Left ventricle myocardium inferior (tissue), 1 donor: ENCODE results near the gene RNF214. TPM values are rescaled to one million over a fixed set of nuclear protein-coding genes. Genes with fewer than 3 reads are reported as not detected.

Experiments
- DNase-seq: peaks from one replicate; pipeline ENCODE4 v3.0.0-alpha.2; 2020
- H3K27ac ChIP-seq: fragments of 200-600 bp; replicated peaks from 2 replicates; pipeline ENCODE4 v1.8.0; 2021
- H3K27me3 ChIP-seq: fragments of 200-600 bp; 2 replicates; pipeline ENCODE4 v1.8.0; 2021; ENCODE audit warnings: low read depth
- H3K36me3 ChIP-seq: fragments of 200-600 bp; 2 replicates; pipeline ENCODE4 v1.8.0; 2021
- H3K4me1 ChIP-seq: fragments of 200-600 bp; 2 replicates; pipeline ENCODE4 v1.8.0; 2021
- H3K4me3 ChIP-seq: fragments of 200-600 bp; 2 replicates; pipeline ENCODE4 v1.8.0; 2021; ENCODE audit warnings: mild to moderate bottlenecking, moderate library complexity
- H3K9me3 ChIP-seq: fragments of 200-600 bp; replicated peaks from 2 replicates; pipeline ENCODE4 v1.8.0; 2021
- intact Hi-C: fragments of 100-400 bp; cut with micrococcal nuclease; formaldehyde crosslinking; loops from one replicate; pipeline ENCODE4 v1.11.0; 2022
- total RNA-seq: library from RNA; stranded (reverse); fragmentation: NEBNext Ultra II Directional; extraction: Animal tissue kit (Norgen Biotek cat#: 25700); gene quantifications from one replicate; pipeline ENCODE4 v1.2.1, GENCODE V29; 2021
- TF ChIP-seq, protein P1 (sequence below): fragments of 200-600 bp; IDR thresholded peaks from 2 replicates; pipeline ENCODE4 v1.8.0; 2021; ENCODE audit warnings: antibody characterized with exemption, mild to moderate bottlenecking, borderline replicate concordance
- donor health status: DM: no; HTN: yes; CAD: no; lungs with severe emphysema.

RNF214 gene
- total RNA-seq, 1 donor from 2014 or later: 21.1 TPM

- peak; percentile 77 for DNase-seq
- intact Hi-C loops: no loop called here
- TF ChIP-seq, protein P1, sequence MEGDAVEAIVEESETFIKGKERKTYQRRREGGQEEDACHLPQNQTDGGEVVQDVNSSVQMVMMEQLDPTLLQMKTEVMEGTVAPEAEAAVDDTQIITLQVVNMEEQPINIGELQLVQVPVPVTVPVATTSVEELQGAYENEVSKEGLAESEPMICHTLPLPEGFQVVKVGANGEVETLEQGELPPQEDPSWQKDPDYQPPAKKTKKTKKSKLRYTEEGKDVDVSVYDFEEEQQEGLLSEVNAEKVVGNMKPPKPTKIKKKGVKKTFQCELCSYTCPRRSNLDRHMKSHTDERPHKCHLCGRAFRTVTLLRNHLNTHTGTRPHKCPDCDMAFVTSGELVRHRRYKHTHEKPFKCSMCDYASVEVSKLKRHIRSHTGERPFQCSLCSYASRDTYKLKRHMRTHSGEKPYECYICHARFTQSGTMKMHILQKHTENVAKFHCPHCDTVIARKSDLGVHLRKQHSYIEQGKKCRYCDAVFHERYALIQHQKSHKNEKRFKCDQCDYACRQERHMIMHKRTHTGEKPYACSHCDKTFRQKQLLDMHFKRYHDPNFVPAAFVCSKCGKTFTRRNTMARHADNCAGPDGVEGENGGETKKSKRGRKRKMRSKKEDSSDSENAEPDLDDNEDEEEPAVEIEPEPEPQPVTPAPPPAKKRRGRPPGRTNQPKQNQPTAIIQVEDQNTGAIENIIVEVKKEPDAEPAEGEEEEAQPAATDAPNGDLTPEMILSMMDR: no peak
- no peaks in the 10 kb centered on the region for H3K9me3 ChIP-seq
- H3K27me3 ChIP-seq: no peaks in the 10 kb centered on the region
- peak within 1 kb of the TSS; percentile 58 for H3K4me3 ChIP-seq
- peaks cover 51% of the 10 kb centered on the region for H3K4me1 ChIP-seq
- H3K36me3 ChIP-seq: peaks cover 32% of the 10 kb centered on the region
- peak within 1 kb of the TSS; percentile 78 for H3K27ac ChIP-seq
These were observed 33.2 kb upstream of the RNF214 start, which contains the start of gene TAGLN for GRCh38 chr11:117199053-117199915. Gene TAGLN (plus strand): TSS chr11:117199370. CDS start chr11:117203014, 3,644 bp downstream.

DNA sequence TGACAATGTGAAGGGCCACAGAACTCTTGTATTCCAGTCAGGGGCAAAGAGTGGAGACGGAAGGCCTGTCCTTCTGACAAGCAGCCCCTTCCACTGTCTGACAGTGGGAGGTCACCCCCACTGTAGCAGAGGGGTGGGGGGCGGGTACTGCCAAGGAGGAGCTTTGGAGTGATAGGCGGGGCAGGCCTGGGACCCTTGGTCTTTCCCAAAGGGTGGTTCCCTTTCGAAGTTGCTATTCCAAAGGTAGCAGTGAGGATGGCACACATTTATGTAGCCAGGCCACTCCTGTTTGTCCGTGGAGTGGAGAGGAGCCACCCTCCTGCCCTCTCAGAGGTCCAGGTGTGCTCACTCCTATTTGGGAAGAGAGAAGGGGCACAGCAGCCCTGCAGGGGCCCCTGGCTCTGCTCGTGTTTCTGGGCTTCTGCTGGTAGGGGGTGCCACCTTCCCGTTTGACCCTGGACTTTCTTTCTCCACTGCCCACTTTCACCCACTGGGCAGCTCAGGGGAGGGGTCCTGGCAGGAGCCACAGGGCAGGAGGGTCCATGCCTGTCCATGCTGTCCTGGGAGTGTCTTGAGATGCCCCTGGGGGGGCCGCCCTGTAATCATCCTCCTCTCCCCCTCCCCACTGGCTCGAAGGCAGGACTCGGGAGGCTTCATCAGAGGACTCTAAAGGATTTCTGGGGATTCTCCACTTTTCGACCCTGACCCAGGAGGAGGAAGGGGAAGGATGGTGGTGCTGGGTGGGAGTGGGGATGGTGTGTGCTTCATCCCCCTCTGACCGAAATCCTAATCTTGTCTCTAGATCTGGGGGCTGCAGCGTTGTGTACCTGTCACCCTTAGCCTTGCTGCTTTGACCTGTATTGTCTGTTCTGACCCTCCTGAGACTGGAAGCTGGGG lies 32.3 kb upstream of the RNF214 start:
- intact Hi-C loops: no loop called here
- peak overlapping the region; percentile 78 for H3K27ac ChIP-seq
- H3K36me3 ChIP-seq: peaks cover 33% of the 10 kb centered on the region
- H3K4me3 ChIP-seq: peak overlapping the region; percentile 58
- peaks cover 59% of the 10 kb centered on the region for H3K4me1 ChIP-seq
- TF ChIP-seq, protein P1: no peak
- DNase-seq: no peak
- H3K9me3 ChIP-seq: no peaks in the 10 kb centered on the region
- no peaks in the 10 kb centered on the region for H3K27me3 ChIP-seq

GRCh38 chr11:117200813-117201657 lies 31.4 kb upstream of the RNF214 start:
- intact Hi-C loops: no loop called here
- no peak for DNase-seq
- peaks cover 65% of the 10 kb centered on the region for H3K4me1 ChIP-seq
- peaks cover 29% of the 10 kb centered on the region for H3K36me3 ChIP-seq
- no peaks in the 10 kb centered on the region for H3K9me3 ChIP-seq
- TF ChIP-seq, protein P1: no peak
- H3K4me3 ChIP-seq: peak overlapping the region; percentile 58
- no peaks in the 10 kb centered on the region for H3K27me3 ChIP-seq
- peak overlapping the region; percentile 78 for H3K27ac ChIP-seq

GRCh38 chr11:117201658-117202305 lies 30.7 kb upstream of the RNF214 start:
- Histone ChIP-seq H3K9me3 (no peaks in the 10 kb centered on the region), H3K27me3 (no peaks in the 10 kb centered on the region), H3K27ac (peak overlapping the region; percentile 78), H3K4me3 (peak overlapping the region; percentile 58), H3K36me3 (peaks cover 21% of the 10 kb centered on the region), H3K4me1 (peaks cover 65% of the 10 kb centered on the region)
- intact Hi-C loops: no loop called here
- DNase-seq: no peak
- TF ChIP-seq, protein P1: no peak
